HepG2 (cell line): Measurements from ENCODE around the gene ANKRD39. TPM values are rescaled to one million over a fixed set of nuclear protein-coding genes. Genes with fewer than 3 reads are reported as not detected.
A peak's percentile ranks its signal among the peaks of the same experiment; 100 is the strongest.

Experiments
- ADNP ChIP-seq: sonication (generic); formaldehyde crosslinking; IDR thresholded peaks from 2 replicates; pipeline ENCODE4 v1.4.0; 2020; ENCODE audit warnings: missing genetic modification reagents
- ETV6 ChIP-seq: sonication (generic); formaldehyde crosslinking; conservative IDR thresholded peaks from 2 replicates; pipeline ENCODE4 v1.4.0; 2020; ENCODE audit warnings: missing genetic modification reagents
- HMGXB3 ChIP-seq: sonication (generic); formaldehyde crosslinking; IDR thresholded peaks from 2 replicates; pipeline ENCODE4 v1.4.0; 2020; ENCODE audit warnings: missing genetic modification reagents, borderline replicate concordance
- JUND ChIP-seq: sonication (generic); formaldehyde crosslinking; IDR thresholded peaks from 2 replicates; pipeline ENCODE4 v1.8.0; 2022; ENCODE audit warnings: mild to moderate bottlenecking, missing genetic modification reagents
- MATR3 ChIP-seq: sonication (generic); formaldehyde crosslinking; IDR thresholded peaks from 2 replicates; pipeline ENCODE4 v1.4.0; 2020; ENCODE audit warnings: missing genetic modification reagents
- NAIF1 ChIP-seq: sonication (generic); formaldehyde crosslinking; IDR thresholded peaks from 2 replicates; pipeline ENCODE4 v1.5.0; 2020; ENCODE audit warnings: mild to moderate bottlenecking, missing genetic modification reagents, borderline replicate concordance
- NKX3-1 ChIP-seq: sonication (generic); formaldehyde crosslinking; IDR thresholded peaks from 2 replicates; pipeline ENCODE4 v1.5.0; 2020; ENCODE audit warnings: missing genetic modification reagents
- SIN3A ChIP-seq: IDR thresholded peaks from 2 replicates; pipeline ENCODE4 v1.6.1; 2011; ENCODE audit warnings: low read depth, mild to moderate bottlenecking, control low read depth, low read length, borderline replicate concordance
- TBL1XR1 ChIP-seq: fragments of 150-350 bp; IDR thresholded peaks from 2 replicates; pipeline ENCODE4 v1.6.1; 2014; ENCODE audit warnings: borderline replicate concordance, low read length; ENCODE audit not compliant: partially characterized antibody
- TFE3 ChIP-seq: IDR thresholded peaks from 2 replicates; pipeline ENCODE4 v1.6.1; 2016
- U2AF2 ChIP-seq: fragments of 200-400 bp; formaldehyde crosslinking; IDR thresholded peaks from 2 replicates; pipeline ENCODE4 v1.6.1; 2017; ENCODE audit warnings: low read depth, mild to moderate bottlenecking, low read length
- ZFP91 ChIP-seq: sonication (generic); formaldehyde crosslinking; IDR thresholded peaks from 2 replicates; pipeline ENCODE4 v1.9.0; 2022; ENCODE audit warnings: missing genetic modification reagents, mild to moderate bottlenecking, borderline replicate concordance
- ZNF24 ChIP-seq: fragments of 450-650 bp; IDR thresholded peaks from 2 replicates; pipeline ENCODE4 v1.6.1; 2017; ENCODE audit warnings: antibody characterized with exemption, mild to moderate bottlenecking
- ZNF367 ChIP-seq: sonication (generic); formaldehyde crosslinking; IDR thresholded peaks from 2 replicates; pipeline ENCODE4 v1.4.0; 2020; ENCODE audit warnings: missing genetic modification reagents, borderline replicate concordance
- ZNF451 ChIP-seq: sonication (generic); formaldehyde crosslinking; IDR thresholded peaks from 2 replicates; pipeline ENCODE4 v1.5.0; 2020; ENCODE audit warnings: mild to moderate bottlenecking, missing genetic modification reagents
- ZNF629 ChIP-seq: sonication (generic); formaldehyde crosslinking; conservative IDR thresholded peaks from 2 replicates; pipeline ENCODE4 v1.5.0; 2020; ENCODE audit warnings: missing genetic modification reagents
- ZNF773 ChIP-seq: sonication (generic); formaldehyde crosslinking; IDR thresholded peaks from 2 replicates; pipeline ENCODE4 v1.4.0; 2020; ENCODE audit warnings: missing genetic modification reagents, borderline replicate concordance
- ZNF776 ChIP-seq: sonication (generic); formaldehyde crosslinking; IDR thresholded peaks from 2 replicates; pipeline ENCODE4 v1.4.0; 2020; ENCODE audit warnings: mild to moderate bottlenecking, missing genetic modification reagents
- polyA plus RNA-seq, 8 experiments: library from polyadenylated mRNA; depleted of rRNA in 3 of 8; stranded (reverse) in 7 of 8; unstranded in 1 of 8; fragments of >200 nt; fragmentation: Illumina TruSeq in 4 of 8; extraction: Trizol in 4 of 8; gene quantifications; 2 replicates each; pipeline versions ENCODE4 v1.2.1 to v1.2.3, GENCODE V29; 2011 to 2016; ENCODE audit warnings: low read depth in 4 of 8, missing spikeins in 1 of 8, mixed read lengths in 1 of 8; ENCODE audit not compliant: insufficient read depth in 1 of 8
- total RNA-seq, 5 experiments: library from RNA; depleted of rRNA; stranded (reverse); fragments of >200 nt; fragmentation: Illumina TruSeq; extraction: Trizol; gene quantifications; 2 replicates each; pipeline ENCODE4 v1.2.3, GENCODE V29; 2016; ENCODE audit warnings: low read depth in 1 of 5
- TF ChIP-seq, protein P1 (sequence below): sonication (generic); formaldehyde crosslinking; IDR thresholded peaks from 2 replicates; pipeline ENCODE4 v1.4.0; 2020; ENCODE audit warnings: low read depth, mild to moderate bottlenecking, missing genetic modification reagents
- TF ChIP-seq, protein P2 (sequence below): sonication (generic); formaldehyde crosslinking; IDR thresholded peaks from 2 replicates; pipeline ENCODE4 v1.4.0; 2020; ENCODE audit warnings: missing genetic modification reagents, borderline replicate concordance

The ANKRD39 gene
- total and polyA plus RNA-seq, 2 of the 13 experiments (the other 11 are each of a cell fraction or from before 2014, with no cell fraction given), result 23.2 to 24.8 TPM

- TF ChIP-seq TBL1XR1, result peak; percentile 19
- TF ChIP-seq ZNF451, result peak; percentile 49; the same call in 1 of the 2 replicates
- no peak; the same call in 1 of the 2 replicates for TF ChIP-seq ZNF629 (CRISPR knock-in tag)
- no peak; the same call in 1 of the 2 replicates for TF ChIP-seq TFE3
- TF ChIP-seq ZNF367 (CRISPR knock-in tag), result no peak
- TF ChIP-seq, protein P1, sequence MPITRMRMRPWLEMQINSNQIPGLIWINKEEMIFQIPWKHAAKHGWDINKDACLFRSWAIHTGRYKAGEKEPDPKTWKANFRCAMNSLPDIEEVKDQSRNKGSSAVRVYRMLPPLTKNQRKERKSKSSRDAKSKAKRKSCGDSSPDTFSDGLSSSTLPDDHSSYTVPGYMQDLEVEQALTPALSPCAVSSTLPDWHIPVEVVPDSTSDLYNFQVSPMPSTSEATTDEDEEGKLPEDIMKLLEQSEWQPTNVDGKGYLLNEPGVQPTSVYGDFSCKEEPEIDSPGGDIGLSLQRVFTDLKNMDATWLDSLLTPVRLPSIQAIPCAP (CRISPR knock-in tag), result peak; percentile 87; the same call in 1 of the 2 replicates
- TF ChIP-seq NKX3-1, result no peak; the same call in 1 of the 2 replicates
- TF ChIP-seq ZFP91 (CRISPR knock-in tag), result peak; percentile 15
- peak; percentile 70 for TF ChIP-seq SIN3A
- TF ChIP-seq, protein P2, sequence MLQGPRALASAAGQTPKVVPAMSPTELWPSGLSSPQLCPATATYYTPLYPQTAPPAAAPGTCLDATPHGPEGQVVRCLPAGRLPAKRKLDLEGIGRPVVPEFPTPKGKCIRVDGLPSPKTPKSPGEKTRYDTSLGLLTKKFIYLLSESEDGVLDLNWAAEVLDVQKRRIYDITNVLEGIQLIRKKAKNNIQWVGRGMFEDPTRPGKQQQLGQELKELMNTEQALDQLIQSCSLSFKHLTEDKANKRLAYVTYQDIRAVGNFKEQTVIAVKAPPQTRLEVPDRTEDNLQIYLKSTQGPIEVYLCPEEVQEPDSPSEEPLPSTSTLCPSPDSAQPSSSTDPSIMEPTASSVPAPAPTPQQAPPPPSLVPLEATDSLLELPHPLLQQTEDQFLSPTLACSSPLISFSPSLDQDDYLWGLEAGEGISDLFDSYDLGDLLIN, result no peak
- TF ChIP-seq ZNF24, result no peak
- TF ChIP-seq NAIF1, result no peak; the same call in 1 of the 2 replicates
- TF ChIP-seq ZNF776 (CRISPR knock-in tag), result no peak
- no peak for TF ChIP-seq HMGXB3 (CRISPR knock-in tag)
- no peak for TF ChIP-seq ZNF773 (CRISPR knock-in tag)
- TF ChIP-seq U2AF2, result 0 out of 2 replicates have a peak, but pooled peaks have one; percentile 45
- TF ChIP-seq JUND (CRISPR knock-in tag), result 0 out of 2 replicates have a peak, but pooled peaks have one; percentile 6
- TF ChIP-seq MATR3, result no peak
- 0 out of 2 replicates have a peak, but pooled peaks have one; percentile 4 for TF ChIP-seq ADNP (CRISPR knock-in tag)
- no peak; the same call in 1 of the 2 replicates for TF ChIP-seq ETV6 (CRISPR knock-in tag)
Measured at GRCh38 chr2:96868555-96869280, 10.9 kb upstream of the ANKRD39 start (continued).
